ENCODE data around the gene FUBP1. TPM values are rescaled to one million over a fixed set of nuclear protein-coding genes. Genes with fewer than 3 reads are reported as not detected.

Gene FUBP1
- total RNA-seq, 1 donor from 2014 or later: 90.3 TPM

DNA sequence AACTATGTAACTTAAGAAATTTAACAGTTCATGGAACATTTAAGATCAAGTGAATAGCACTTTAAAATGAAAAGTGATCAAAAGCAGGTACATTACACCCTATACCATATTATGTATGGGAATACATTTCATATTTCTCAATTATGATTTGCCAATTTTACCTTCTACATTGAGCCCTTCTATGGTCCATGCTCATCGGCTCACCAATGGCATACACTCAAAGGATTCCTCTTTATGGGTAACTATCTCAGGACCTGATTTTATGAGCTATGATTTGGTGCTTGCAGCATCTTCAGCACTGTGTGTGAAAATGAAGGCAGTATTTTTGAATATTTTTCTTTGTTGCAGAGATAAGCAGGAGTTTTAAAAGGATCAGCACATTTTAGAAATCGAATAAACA lies 33.5 kb downstream of the FUBP1 start:
- H3K4me3 ChIP-seq: no peak overlapping the region
- H3K4me1 ChIP-seq: peaks cover 2 to 14% of the 10 kb centered on the region in 2 donors
- no peaks in the 10 kb centered on the region for H3K27me3 ChIP-seq
- DNase-seq (ENCODE audit: low spot score in 2 of 2): no peak
- H3K36me3 ChIP-seq: peaks cover 54 to 87% of the 10 kb centered on the region in 2 donors
- H3K27ac ChIP-seq: no peak overlapping the region
- intact Hi-C loops (cut with DNase I): no loop called here
- no peaks in the 10 kb centered on the region for H3K9me3 ChIP-seq
- TF ChIP-seq CTCF (IDR thresholded peaks at IDR 0.05): no peak

GRCh38 chr1:77942400-77943140 lies 36.3 kb downstream of the FUBP1 start:
- DNase-seq (ENCODE audit: low spot score in 2 of 2): no peak
- Histone ChIP-seq H3K9me3 (no peaks in the 10 kb centered on the region), H3K27me3 (no peaks in the 10 kb centered on the region), H3K27ac (peak overlapping the region; percentile 3 to 12), H3K36me3 (peaks cover 67 to 90% of the 10 kb centered on the region in 2 donors), H3K4me1 (peaks cover 0 to 3% of the 10 kb centered on the region in 2 donors), H3K4me3 (no peak overlapping the region)
- no peak for TF ChIP-seq CTCF (IDR thresholded peaks at IDR 0.05)
- intact Hi-C loops (cut with DNase I): no loop called here

DNA sequence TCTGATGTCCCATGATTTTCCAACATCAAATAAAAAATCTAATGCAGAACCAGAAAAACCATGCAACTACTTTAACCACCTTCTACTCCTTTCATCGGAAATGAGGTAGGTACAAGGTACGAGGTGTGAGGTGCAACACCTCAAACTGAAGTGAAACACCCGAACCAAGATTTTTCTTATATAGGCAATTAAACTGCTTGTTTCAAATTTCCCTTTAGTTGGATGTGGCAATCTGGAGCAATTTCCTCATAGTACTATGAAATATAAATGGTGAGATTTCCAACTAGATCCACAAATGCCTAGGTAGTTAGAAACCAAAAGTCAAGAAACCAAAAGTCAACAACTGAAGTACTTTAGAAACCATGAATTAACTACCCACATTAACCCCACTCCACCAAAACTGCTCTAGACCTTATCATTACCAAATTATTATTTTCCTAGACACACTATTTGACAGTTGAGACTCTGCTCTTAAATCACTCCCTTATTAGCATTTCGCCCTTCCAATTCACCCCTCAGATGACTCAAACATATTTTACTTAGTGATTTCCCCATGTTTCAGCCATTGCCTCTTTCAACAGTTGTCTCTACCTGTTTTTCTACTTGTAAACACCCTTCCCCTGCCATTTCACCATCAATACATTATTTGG lies 37.8 kb downstream of the FUBP1 start:
- Histone ChIP-seq H3K36me3 (peaks cover 74 to 93% of the 10 kb centered on the region in 2 donors), H3K4me3 (no peak overlapping the region), H3K27ac (no peak overlapping the region), H3K9me3 (no peaks in the 10 kb centered on the region), H3K4me1 (peaks cover 0 to 3% of the 10 kb centered on the region in 2 donors), H3K27me3 (no peaks in the 10 kb centered on the region)
- intact Hi-C loops (cut with DNase I): no loop called here
- TF ChIP-seq CTCF (IDR thresholded peaks at IDR 0.05): no peak
- no peak for DNase-seq (ENCODE audit: low spot score in 2 of 2)

DNA sequence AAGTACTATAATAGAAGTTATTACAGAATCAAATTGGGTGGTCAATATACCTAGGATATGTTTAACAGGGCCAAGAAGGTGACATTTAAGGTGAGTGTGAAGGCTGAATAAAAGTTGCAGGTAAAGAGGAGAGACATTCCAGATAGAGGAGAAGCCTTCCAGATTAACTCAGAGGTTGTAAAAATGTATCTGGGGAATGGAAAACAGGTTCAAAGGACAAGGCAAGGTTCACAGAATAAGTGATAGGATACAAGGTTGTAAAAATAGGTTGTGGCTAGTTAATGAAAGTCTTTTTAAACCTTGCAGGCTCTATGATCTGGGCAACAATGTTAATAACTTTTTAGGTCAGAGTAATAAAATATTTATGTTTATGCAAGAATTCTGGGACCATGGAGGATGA lies 40.2 kb downstream of the FUBP1 start:
- Histone ChIP-seq H3K27ac (no peak overlapping the region), H3K36me3 (peaks cover 89 to 95% of the 10 kb centered on the region in 2 donors), H3K27me3 (no peaks in the 10 kb centered on the region), H3K4me3 (no peak overlapping the region), H3K9me3 (no peaks in the 10 kb centered on the region), H3K4me1 (peaks cover 0 to 3% of the 10 kb centered on the region in 2 donors)
- DNase-seq (ENCODE audit: low spot score in 2 of 2): no peak
- no peak for TF ChIP-seq CTCF (IDR thresholded peaks at IDR 0.05)
- intact Hi-C loops (cut with DNase I): no loop called here

DNA sequence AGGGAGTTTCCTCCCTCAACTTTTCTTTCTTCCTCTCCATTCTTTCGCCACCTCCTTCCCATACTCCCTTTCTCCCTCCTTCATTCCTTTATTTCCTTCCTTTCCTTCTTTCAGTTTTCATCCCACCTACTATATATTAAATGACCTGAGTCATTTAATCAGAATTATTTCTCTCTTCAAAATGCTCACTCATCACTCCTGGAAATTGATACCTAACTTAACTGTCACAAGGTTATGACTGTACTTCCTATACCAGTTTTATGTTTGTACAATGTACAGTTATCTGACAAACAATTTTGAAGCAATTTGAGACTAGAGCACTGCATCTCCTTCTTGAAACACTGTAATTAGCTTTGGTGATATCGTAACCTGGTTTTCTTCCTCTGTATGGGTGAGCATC lies 49.1 kb downstream of the FUBP1 start:
- no peak overlapping the region for H3K4me3 ChIP-seq
- H3K9me3 ChIP-seq: no peaks in the 10 kb centered on the region
- TF ChIP-seq CTCF (IDR thresholded peaks at IDR 0.05): no peak
- peaks cover 83 to 99% of the 10 kb centered on the region in 2 donors for H3K36me3 ChIP-seq
- H3K27me3 ChIP-seq: no peaks in the 10 kb centered on the region
- no peak overlapping the region for H3K27ac ChIP-seq
- DNase-seq (ENCODE audit: low spot score in 2 of 2): no peak
- no peaks in the 10 kb centered on the region for H3K4me1 ChIP-seq
- intact Hi-C loops (cut with DNase I): no loop called here
